Right hindlimb (tissue), 1 donor: ENCODE results near the gene PCOLCE2.

Source experiments
- DNase-seq: peaks from one replicate; pipeline ENCODE4 v3.0.0-alpha.2; 2018

The PCOLCE2 gene

DNA sequence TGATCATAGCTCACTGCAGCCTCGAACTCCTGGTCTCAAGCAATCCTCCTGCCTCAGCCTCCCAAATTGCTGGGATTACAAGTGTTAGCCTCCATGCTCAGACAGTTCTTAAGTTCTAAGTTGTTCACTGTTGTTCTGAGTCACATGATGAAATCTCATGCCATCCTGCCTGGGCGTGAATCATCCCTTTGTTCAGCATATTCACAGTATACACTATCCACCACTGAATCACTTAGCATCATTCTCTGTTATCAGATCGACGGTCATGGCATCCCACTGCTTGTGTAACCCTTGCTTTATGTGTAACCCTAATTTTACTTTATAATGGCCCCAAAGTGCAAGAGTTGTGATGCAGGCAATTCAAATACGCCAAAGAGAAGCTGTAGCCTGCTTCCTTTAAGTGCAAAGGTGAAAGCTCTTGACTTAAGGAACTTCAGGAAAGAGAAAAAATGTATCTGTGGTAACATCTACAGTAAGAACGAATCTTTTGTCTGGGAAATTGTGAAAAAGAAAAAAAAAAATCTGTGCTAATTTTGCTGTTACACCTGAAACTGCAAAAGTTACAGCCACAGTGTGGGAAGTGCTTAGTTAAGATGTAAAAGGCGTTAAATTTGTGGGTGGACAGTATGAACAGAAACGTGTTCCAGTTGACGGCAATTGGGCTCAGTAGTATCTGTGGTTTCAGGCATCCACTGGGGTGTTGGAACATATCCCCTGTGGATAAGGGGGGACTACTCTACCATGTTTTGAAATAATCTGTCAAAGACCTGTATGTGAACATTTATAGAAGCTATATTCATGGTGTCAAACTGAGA, 80.6 kb downstream of the PCOLCE2 start:
- no peak for DNase-seq

DNA sequence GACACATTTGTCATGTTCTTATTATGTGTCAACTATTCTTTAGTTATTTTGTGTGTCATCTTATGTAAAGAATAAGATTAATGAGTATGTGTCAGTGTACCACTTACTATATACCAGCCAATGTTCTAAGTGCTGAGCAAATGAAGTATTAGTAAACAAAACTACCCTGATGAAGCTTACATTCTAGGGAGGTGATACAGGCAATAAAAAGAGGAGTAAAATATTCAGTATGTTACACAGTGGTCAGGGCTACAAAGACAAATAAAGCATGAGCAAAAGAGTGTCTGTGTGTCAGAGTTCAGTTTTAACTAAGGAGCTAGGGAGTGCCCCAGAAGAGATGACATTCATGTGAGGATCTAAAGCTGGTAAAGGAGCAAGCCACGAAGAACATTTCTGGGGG, 86.0 kb downstream of the PCOLCE2 start:
- no peak for DNase-seq

GRCh38 chr3:142801746-142802145, 87.1 kb downstream of the PCOLCE2 start:
- no peak for DNase-seq

- no peak for DNase-seq
These were observed 92.1 kb downstream of the PCOLCE2 start for GRCh38 chr3:142796823-142797222.

GRCh38 chr3:142795332-142795731, 93.6 kb downstream of the PCOLCE2 start:
- DNase-seq, result no peak

DNA sequence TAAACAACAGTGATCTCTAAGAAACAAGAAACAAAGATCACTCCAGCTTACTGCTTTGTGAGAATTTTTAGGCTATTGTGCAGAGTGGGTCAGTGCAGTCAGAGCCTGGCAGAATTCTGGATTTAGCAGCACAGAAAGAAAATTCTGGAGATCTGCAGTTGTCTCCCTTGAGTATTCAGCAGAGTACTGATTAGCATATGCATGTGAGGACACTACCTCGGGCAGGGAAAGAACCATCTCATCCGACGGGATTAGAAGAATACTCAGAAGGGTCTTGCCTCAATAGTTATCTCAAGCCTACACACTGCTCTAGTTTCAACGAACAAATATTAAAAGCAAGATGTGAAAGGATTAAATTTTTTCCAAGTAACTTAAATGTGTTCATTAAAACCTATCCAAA, 94.4 kb downstream of the PCOLCE2 start:
- DNase-seq, result no peak

- no peak for DNase-seq
These were observed 101.2 kb downstream of the PCOLCE2 start for GRCh38 chr3:142787719-142788118.

GRCh38 chr3:142785996-142786395, 102.9 kb downstream of the PCOLCE2 start:
- no peak for DNase-seq

DNA sequence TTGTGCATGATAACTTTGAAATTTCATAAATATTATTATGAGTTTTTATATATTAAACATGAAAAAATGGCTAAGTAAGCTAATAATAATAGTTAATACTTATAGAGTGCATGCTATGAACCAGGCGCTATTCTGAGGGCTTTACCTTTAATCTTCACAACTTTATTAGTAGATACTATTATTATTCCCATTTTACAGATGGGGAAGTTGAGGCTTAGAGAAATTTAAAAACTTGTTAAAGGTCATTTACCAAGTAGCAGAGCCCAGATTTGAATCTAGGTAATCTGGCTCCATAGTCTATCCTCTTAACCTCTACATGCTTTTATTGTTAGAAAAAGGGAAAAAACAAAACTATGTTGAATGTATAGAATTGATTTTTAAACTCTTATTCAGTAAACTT, 104.7 kb downstream of the PCOLCE2 start:
- DNase-seq, result no peak

GRCh38 chr3:142782616-142783015, 106.3 kb downstream of the PCOLCE2 start:
- no peak for DNase-seq

DNA sequence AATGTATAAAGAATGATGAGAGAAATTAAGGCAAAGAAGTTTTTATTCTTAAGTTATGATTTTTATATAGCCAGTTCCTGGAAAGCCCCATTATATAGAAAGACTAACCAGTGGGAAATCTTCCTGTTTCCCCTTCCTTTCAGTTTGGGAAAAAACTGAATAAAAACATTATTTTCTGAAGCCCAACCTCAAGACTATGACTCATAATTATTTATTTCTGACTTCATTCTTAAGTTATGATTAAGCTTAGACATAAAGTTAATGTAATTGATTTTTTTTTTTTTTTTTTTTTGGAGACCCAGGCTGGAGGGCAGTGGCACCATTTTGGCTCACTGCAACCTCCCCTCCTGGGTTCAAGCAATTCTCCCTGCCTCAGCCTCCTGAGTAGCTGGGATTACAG, 109.3 kb downstream of the PCOLCE2 start:
- DNase-seq, result no peak

- no peak for DNase-seq
These were observed 110.3 kb downstream of the PCOLCE2 start for GRCh38 chr3:142778541-142778940.

- DNase-seq, result no peak
These were observed 111.0 kb downstream of the PCOLCE2 start for GRCh38 chr3:142777927-142778326.

- DNase-seq, result no peak
These were observed 120.5 kb downstream of the PCOLCE2 start for GRCh38 chr3:142768338-142768737.
